ENCODE measurements around the gene TSHZ2. TPM values are rescaled to one million over a fixed set of nuclear protein-coding genes. Genes with fewer than 3 reads are reported as not detected.

Gene TSHZ2
- total RNA-seq, 1 donor from 2014 or later: 30.4 TPM

DNA sequence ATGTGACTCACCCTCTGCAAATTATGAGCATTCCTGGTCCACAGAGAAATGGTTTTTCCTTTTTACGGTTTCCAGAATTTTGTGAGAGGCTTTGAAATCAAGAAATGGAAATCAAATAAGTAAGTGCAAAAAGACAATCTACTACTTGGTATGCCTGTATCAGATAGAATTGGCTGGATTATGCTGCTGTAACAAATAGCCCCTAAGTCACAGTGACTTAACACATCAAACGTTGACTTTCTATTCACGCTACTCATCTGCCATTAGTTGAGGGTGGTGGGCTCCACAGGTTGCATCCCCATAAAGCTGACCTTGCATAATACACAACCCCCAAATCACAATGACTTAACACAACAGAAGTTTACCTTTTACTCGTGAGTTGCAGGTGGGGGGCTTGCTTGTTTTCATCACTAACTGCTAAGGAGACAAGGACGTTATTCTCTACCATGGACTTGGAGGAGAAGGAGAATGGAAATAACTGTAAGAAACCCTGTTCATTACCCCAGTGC lies 44.4 kb downstream of the TSHZ2 start:
- TF ChIP-seq, protein P1, sequence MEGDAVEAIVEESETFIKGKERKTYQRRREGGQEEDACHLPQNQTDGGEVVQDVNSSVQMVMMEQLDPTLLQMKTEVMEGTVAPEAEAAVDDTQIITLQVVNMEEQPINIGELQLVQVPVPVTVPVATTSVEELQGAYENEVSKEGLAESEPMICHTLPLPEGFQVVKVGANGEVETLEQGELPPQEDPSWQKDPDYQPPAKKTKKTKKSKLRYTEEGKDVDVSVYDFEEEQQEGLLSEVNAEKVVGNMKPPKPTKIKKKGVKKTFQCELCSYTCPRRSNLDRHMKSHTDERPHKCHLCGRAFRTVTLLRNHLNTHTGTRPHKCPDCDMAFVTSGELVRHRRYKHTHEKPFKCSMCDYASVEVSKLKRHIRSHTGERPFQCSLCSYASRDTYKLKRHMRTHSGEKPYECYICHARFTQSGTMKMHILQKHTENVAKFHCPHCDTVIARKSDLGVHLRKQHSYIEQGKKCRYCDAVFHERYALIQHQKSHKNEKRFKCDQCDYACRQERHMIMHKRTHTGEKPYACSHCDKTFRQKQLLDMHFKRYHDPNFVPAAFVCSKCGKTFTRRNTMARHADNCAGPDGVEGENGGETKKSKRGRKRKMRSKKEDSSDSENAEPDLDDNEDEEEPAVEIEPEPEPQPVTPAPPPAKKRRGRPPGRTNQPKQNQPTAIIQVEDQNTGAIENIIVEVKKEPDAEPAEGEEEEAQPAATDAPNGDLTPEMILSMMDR (IDR thresholded peaks at IDR 0.05): no peak
- TF ChIP-seq POLR2AphosphoS5 (IDR thresholded peaks at IDR 0.05; ENCODE audit: insufficient read depth in 1 of 2, low read depth in 1 of 2): no peak
- no peak for TF ChIP-seq POLR2A (IDR thresholded peaks at IDR 0.05)
- Histone ChIP-seq H3K27ac (no peak overlapping the region), H3K4me3 (no peak overlapping the region), H3K9me3 (no peaks in the 10 kb centered on the region), H3K27me3 (no peaks in the 10 kb centered on the region), H3K36me3 (no peaks in the 10 kb centered on the region), H3K4me1 (no peaks in the 10 kb centered on the region)
- no peak for DNase-seq (ENCODE audit: extremely low spot score in 2 of 2)
- intact Hi-C loops (cut with DNase I): no loop called here

DNA sequence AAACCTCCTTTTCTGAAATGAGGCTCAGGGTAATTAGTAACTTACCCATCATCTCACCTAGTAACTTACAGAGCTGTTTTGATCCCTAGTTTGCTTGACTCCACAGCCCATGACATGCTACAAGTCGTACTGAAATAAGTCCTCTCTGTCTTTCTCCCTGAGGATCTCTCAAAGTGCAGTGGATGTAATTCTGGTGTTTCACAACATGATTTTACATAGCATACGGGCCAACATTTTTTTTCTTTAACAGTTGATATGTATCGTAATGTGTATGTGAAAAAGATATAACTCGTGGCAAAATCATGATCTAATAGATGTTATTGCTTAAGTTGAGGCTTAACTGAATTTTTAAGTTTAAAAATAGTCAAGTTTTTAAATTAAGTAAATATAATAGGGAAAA lies 45.0 kb downstream of the TSHZ2 start:
- Histone ChIP-seq H3K27ac (no peak overlapping the region), H3K4me3 (no peak overlapping the region), H3K9me3 (no peaks in the 10 kb centered on the region), H3K4me1 (no peaks in the 10 kb centered on the region), H3K27me3 (no peaks in the 10 kb centered on the region), H3K36me3 (no peaks in the 10 kb centered on the region)
- DNase-seq (ENCODE audit: extremely low spot score in 2 of 2): no peak
- intact Hi-C loops (cut with DNase I): no loop called here
- TF ChIP-seq POLR2AphosphoS5 (IDR thresholded peaks at IDR 0.05; ENCODE audit: insufficient read depth in 1 of 2, low read depth in 1 of 2): no peak
- TF ChIP-seq POLR2A (IDR thresholded peaks at IDR 0.05): no peak
- TF ChIP-seq, protein P1 (IDR thresholded peaks at IDR 0.05): no peak

DNA sequence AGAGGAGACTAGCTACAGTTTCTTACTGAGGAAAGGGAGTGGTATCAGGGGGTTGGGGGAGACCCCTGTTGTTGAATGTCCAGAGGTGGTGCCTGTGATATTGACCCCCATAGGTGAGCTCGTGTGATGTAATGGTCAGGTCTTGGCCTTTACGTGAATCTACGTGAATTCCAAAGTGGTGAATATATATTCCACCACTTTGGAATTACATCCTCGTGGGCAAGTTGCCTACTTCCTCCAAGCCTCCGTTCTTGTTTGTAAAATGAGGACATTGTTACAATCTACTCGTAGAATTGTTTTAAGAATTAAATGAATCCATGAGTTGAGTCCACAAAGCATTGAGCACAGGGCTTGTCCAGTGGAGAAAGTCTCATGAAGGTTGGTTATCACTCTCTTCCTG lies 47.3 kb downstream of the TSHZ2 start:
- TF ChIP-seq, protein P1 (IDR thresholded peaks at IDR 0.05): no peak
- no peaks in the 10 kb centered on the region for H3K36me3 ChIP-seq
- no peak overlapping the region for H3K27ac ChIP-seq
- no peaks in the 10 kb centered on the region for H3K4me1 ChIP-seq
- no peaks in the 10 kb centered on the region for H3K27me3 ChIP-seq
- H3K9me3 ChIP-seq: no peaks in the 10 kb centered on the region
- intact Hi-C loops (cut with DNase I): no loop called here
- DNase-seq (ENCODE audit: extremely low spot score in 2 of 2): no peak
- H3K4me3 ChIP-seq: no peak overlapping the region

DNA sequence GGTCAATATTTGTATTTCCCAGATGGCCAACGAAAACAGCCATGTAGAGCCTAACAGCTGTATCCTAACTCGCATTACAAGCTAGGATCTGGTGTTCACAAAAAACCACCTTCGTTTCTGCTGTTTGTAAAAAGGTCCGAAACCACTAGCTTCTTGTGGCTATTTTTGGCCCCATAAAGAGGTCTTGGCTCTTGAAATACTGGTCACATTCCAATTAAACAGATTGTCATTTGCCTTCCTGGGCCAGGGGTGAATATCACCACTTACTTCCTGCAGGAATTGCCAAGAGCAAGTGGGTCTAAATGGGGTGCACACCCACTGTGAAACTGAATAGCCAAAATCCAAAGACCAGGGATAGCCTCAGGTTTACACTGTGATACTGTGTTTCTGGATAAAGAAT lies 48.2 kb downstream of the TSHZ2 start:
- Histone ChIP-seq H3K4me3 (no peak overlapping the region), H3K4me1 (no peaks in the 10 kb centered on the region), H3K36me3 (no peaks in the 10 kb centered on the region), H3K27ac (no peak overlapping the region), H3K9me3 (no peaks in the 10 kb centered on the region), H3K27me3 (no peaks in the 10 kb centered on the region)
- TF ChIP-seq POLR2AphosphoS5 (IDR thresholded peaks at IDR 0.05; ENCODE audit: insufficient read depth in 1 of 2, low read depth in 1 of 2): no peak
- TF ChIP-seq, protein P1 (IDR thresholded peaks at IDR 0.05): no peak
- TF ChIP-seq POLR2A (IDR thresholded peaks at IDR 0.05): no peak
- intact Hi-C loops (cut with DNase I): no loop called here
- DNase-seq (ENCODE audit: extremely low spot score in 2 of 2): no peak

DNA sequence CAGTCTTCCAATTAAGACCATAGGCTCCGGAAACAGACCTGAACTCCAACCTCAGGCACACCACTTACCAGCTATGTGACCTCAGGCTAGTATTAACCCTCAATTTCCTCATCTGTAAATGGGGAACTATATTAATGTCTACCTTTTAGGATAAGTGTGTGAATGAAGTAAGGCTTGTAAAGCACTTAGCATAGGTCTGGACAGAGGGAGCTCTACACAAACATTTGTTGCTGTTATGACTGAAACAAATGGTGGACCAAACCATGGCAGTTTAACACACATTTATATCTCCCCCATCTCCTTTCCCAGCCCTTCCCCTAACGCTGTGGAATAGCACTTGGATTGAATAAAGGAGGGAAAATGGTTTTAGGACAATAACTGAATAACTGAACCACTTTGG lies 48.7 kb downstream of the TSHZ2 start:
- H3K4me1 ChIP-seq: no peaks in the 10 kb centered on the region
- no peak for TF ChIP-seq POLR2A (IDR thresholded peaks at IDR 0.05)
- no peak for TF ChIP-seq POLR2AphosphoS5 (IDR thresholded peaks at IDR 0.05; ENCODE audit: insufficient read depth in 1 of 2, low read depth in 1 of 2)
- TF ChIP-seq, protein P1 (IDR thresholded peaks at IDR 0.05): no peak
- no peaks in the 10 kb centered on the region for H3K27me3 ChIP-seq
- no peaks in the 10 kb centered on the region for H3K36me3 ChIP-seq
- no peaks in the 10 kb centered on the region for H3K9me3 ChIP-seq
- no peak for DNase-seq (ENCODE audit: extremely low spot score in 2 of 2)
- no peak overlapping the region for H3K27ac ChIP-seq
- intact Hi-C loops (cut with DNase I): no loop called here
- H3K4me3 ChIP-seq: no peak overlapping the region

Data from vagina (tissue), 2 donors.